GM21423 (cell line): Measurements from ENCODE around the gene INTS3.

ENCODE experiments used
- ATAC-seq: cut with Tn5 transposase; IDR thresholded peaks from one replicate; pipeline ENCODE4 v1.9.1; 2021; ENCODE audit warnings: mild to moderate bottlenecking, moderate library complexity; ENCODE audit not compliant: unreplicated experiment

Gene INTS3

GRCh38 chr1:153795934-153796785 is 68.3 kb downstream of the INTS3 start:
- no peak for ATAC-seq

- no peak for ATAC-seq
Observed at GRCh38 chr1:153796786-153797659, 69.2 kb downstream of the INTS3 start.

- ATAC-seq, result no peak
Observed at GRCh38 chr1:153798468-153798780, 70.6 kb downstream of the INTS3 start.

- no peak for ATAC-seq
Observed at GRCh38 chr1:153799016-153799415, 71.2 kb downstream of the INTS3 start.

GRCh38 chr1:153799566-153800465 is 72.0 kb downstream of the INTS3 start:
- no peak for ATAC-seq

- ATAC-seq, result no peak
Observed at GRCh38 chr1:153800516-153800915, 72.7 kb downstream of the INTS3 start.

GRCh38 chr1:153801028-153801625 is 73.3 kb downstream of the INTS3 start:
- ATAC-seq, result no peak

GRCh38 chr1:153801786-153802697 is 74.2 kb downstream of the INTS3 start:
- no peak for ATAC-seq

GRCh38 chr1:153803470-153804056 is 75.7 kb downstream of the INTS3 start:
- no peak for ATAC-seq

GRCh38 chr1:153804112-153804511 is 76.3 kb downstream of the INTS3 start:
- no peak for ATAC-seq

GRCh38 chr1:153805042-153805745 is 77.3 kb downstream of the INTS3 start:
- ATAC-seq, result peak; percentile 95

GRCh38 chr1:153805886-153806719 is 78.3 kb downstream of the INTS3 start:
- ATAC-seq, result no peak

GRCh38 chr1:153816283-153816889 is 88.5 kb downstream of the INTS3 start:
- ATAC-seq, result no peak

- ATAC-seq, result no peak
Observed at GRCh38 chr1:153818876-153819275, 91.0 kb downstream of the INTS3 start.
